ENCODE data around the gene F11.

DNA sequence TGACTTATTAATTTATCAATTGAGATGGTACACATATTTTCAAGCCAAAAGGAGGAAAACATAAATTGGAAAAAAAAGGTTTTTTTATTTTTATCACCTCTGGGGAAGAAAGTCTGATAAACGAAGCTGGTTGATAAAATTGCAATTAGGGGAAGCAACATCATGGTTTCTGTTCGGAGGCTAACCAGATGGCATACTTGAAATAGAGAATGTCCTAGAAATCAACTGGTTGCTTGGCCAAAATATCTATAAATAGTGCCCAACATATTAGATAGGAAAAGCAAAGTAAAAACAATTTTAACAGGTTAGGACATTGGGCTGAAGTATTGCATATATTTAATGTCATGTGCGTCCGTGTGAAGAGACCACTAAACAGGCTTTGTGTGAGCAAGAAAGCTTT is 24.4 kb upstream of the F11 start:
- TF ChIP-seq, protein P1, sequence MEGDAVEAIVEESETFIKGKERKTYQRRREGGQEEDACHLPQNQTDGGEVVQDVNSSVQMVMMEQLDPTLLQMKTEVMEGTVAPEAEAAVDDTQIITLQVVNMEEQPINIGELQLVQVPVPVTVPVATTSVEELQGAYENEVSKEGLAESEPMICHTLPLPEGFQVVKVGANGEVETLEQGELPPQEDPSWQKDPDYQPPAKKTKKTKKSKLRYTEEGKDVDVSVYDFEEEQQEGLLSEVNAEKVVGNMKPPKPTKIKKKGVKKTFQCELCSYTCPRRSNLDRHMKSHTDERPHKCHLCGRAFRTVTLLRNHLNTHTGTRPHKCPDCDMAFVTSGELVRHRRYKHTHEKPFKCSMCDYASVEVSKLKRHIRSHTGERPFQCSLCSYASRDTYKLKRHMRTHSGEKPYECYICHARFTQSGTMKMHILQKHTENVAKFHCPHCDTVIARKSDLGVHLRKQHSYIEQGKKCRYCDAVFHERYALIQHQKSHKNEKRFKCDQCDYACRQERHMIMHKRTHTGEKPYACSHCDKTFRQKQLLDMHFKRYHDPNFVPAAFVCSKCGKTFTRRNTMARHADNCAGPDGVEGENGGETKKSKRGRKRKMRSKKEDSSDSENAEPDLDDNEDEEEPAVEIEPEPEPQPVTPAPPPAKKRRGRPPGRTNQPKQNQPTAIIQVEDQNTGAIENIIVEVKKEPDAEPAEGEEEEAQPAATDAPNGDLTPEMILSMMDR (conservative IDR thresholded peaks at IDR 0.05), result no peak
- TF ChIP-seq ZFX (IDR thresholded peaks at IDR 0.05), result no peak
